SW480 (cell line): ENCODE data around the gene GLP1R.

Source experiments
- DNase-seq: peaks from one replicate; pipeline ENCODE4 v3.0.0-alpha.2; 2016; ENCODE audit warnings: low spot score

Gene GLP1R

GRCh38 chr6:39062014-39062740, 13.6 kb downstream of the GLP1R start:
- no peak for DNase-seq

- no peak for DNase-seq
These were observed 14.9 kb downstream of the GLP1R start for GRCh38 chr6:39063526-39063925.

GRCh38 chr6:39065561-39065960, 17.0 kb downstream of the GLP1R start:
- DNase-seq: no peak

GRCh38 chr6:39068391-39068790, 19.8 kb downstream of the GLP1R start:
- no peak for DNase-seq

- DNase-seq: no peak
These were observed 24.2 kb downstream of the GLP1R start for GRCh38 chr6:39072830-39073229.

GRCh38 chr6:39073471-39074355, 25.1 kb downstream of the GLP1R start:
- no peak for DNase-seq

GRCh38 chr6:39074486-39074885, 25.9 kb downstream of the GLP1R start:
- no peak for DNase-seq

- no peak for DNase-seq
These were observed 26.6 kb downstream of the GLP1R start for GRCh38 chr6:39075010-39075686.

GRCh38 chr6:39075807-39076622, 27.4 kb downstream of the GLP1R start:
- no peak for DNase-seq

GRCh38 chr6:39076623-39077535, 28.3 kb downstream of the GLP1R start:
- no peak for DNase-seq

- DNase-seq: no peak
These were observed 29.5 kb downstream of the GLP1R start for GRCh38 chr6:39077882-39078594.

GRCh38 chr6:39078695-39079094, 30.1 kb downstream of the GLP1R start:
- no peak for DNase-seq

GRCh38 chr6:39079197-39080125, 30.9 kb downstream of the GLP1R start:
- DNase-seq: no peak

- no peak for DNase-seq
These were observed 31.8 kb downstream of the GLP1R start for GRCh38 chr6:39080246-39080875.

GRCh38 chr6:39082310-39082709, 33.7 kb downstream of the GLP1R start:
- no peak for DNase-seq

- DNase-seq: no peak
These were observed 34.7 kb downstream of the GLP1R start for GRCh38 chr6:39083231-39083634.

- no peak for DNase-seq
These were observed 35.9 kb downstream of the GLP1R start for GRCh38 chr6:39084506-39084905.

GRCh38 chr6:39085129-39085797, 36.7 kb downstream of the GLP1R start:
- DNase-seq: no peak
